Measurements from ENCODE around the gene ASIC1. TPM values are rescaled to one million over a fixed set of nuclear protein-coding genes. Genes with fewer than 3 reads are reported as not detected.
A peak's percentile ranks its signal among the peaks of the same experiment; 100 is the strongest.

The ASIC1 gene
- total and polyA plus RNA-seq, 12 donors = 0.17 to 1.6 (median 0.70) TPM

DNA sequence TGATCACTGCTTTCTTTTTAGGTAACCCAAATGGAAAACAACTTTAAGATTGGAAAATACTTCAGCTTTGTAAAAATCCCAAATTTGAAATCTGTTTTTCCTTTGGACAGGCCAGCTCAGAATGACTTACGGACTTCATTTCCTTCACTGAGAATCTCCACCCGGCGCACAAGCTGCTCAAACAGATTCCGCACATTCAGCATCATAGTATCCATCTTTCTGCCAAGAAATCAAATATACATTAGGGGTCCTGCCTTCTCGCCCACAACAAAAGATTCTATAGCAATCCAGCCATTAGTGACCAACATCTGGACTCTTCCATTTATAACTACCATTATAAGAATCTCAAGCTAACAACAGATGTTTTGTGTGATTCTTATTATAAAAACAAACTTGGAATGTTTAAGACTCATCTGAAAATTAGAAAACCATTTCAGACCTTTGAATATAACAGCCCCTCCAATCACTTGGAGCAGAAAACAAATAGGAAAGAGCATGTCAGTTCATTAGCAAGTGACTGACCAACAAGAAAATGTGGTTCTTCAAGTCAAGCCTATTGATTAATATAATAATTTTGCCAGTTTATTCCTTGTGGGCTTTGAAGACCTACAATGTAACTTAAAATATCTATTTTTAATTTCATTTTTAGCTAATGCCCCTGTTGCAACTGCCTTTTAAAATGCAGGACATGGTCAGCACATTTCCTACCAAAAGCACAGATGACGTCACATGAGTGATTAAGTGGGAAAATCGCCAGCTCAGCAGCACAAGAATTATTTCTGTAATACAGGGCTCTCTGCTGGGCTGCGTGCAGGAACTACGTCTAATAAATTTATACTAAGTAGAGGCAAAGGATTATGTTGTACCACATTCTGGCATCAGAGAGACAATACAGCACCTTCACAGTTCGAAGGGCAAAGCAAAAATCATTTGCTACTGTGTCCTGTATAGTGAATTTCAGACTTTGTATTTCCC, 40.6 kb upstream of the ASIC1 start:
- DNase-seq = peak in 1 of 2 donors; percentile 72
- H3K27ac ChIP-seq = peak overlapping the region in 5 of 10 donors; percentile 17 to 86 (median 32)
- H3K27me3 ChIP-seq = no peaks in the 10 kb centered on the region
- H3K4me1 ChIP-seq = peaks cover 0 to 32% (median 8%) of the 10 kb centered on the region in 9 donors
- 55 to 57% methylated on average over 10 of the region's 10 CpGs for WGBS, 2 donors
- no peaks in the 10 kb centered on the region for H3K9me3 ChIP-seq
- H3K36me3 ChIP-seq = peaks cover 0 to 27% (median 0%) of the 10 kb centered on the region in 9 donors
- ATAC-seq = peak in 7 of 8 donors; percentile 61 to 95 (median 84)
- intact Hi-C loops (cut with DNase I) = no loop called here
- TF ChIP-seq, protein P1, sequence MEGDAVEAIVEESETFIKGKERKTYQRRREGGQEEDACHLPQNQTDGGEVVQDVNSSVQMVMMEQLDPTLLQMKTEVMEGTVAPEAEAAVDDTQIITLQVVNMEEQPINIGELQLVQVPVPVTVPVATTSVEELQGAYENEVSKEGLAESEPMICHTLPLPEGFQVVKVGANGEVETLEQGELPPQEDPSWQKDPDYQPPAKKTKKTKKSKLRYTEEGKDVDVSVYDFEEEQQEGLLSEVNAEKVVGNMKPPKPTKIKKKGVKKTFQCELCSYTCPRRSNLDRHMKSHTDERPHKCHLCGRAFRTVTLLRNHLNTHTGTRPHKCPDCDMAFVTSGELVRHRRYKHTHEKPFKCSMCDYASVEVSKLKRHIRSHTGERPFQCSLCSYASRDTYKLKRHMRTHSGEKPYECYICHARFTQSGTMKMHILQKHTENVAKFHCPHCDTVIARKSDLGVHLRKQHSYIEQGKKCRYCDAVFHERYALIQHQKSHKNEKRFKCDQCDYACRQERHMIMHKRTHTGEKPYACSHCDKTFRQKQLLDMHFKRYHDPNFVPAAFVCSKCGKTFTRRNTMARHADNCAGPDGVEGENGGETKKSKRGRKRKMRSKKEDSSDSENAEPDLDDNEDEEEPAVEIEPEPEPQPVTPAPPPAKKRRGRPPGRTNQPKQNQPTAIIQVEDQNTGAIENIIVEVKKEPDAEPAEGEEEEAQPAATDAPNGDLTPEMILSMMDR (IDR thresholded peaks at IDR 0.05) = no peak
- peak overlapping the region in 1 of 10 donors; percentile 1 for H3K4me3 ChIP-seq

DNA sequence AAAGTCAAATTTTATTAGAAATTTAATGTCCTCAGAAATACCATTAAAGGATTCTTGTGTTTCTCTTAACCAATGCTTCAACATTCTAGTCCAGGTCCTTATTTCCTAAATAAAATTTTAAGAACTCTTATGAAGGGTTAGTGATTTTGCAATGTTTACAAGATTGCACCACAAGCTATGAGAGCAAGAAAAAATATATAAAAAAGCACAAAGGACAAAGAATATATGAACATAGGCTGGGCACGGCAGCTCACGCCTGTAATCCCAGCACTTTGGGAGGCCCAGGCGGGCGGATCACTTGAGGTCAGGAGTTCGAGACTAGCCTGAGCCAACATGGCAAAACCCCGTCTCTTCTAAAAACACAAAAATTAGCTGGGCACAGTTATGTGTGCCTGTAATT, 39.8 kb upstream of the ASIC1 start:
- WGBS, 2 donors = 89 to 91% methylated on average over 6 of the region's 6 CpGs
- Histone ChIP-seq H3K4me3 (no peak overlapping the region), H3K9me3 (no peaks in the 10 kb centered on the region), H3K4me1 (peaks cover 0 to 32% (median 8%) of the 10 kb centered on the region in 9 donors), H3K27me3 (no peaks in the 10 kb centered on the region), H3K27ac (peak overlapping the region in 5 of 10 donors; percentile 17 to 86 (median 32)), H3K36me3 (peaks cover 0 to 27% (median 0%) of the 10 kb centered on the region in 9 donors)
- DNase-seq (no peak), ATAC-seq (no peak)
- TF ChIP-seq, protein P1 (IDR thresholded peaks at IDR 0.05) = no peak
- intact Hi-C loops (cut with DNase I) = no loop called here

GRCh38 chr12:50018154-50018553, 39.2 kb upstream of the ASIC1 start:
- TF ChIP-seq, protein P1 (IDR thresholded peaks at IDR 0.05) = no peak
- Histone ChIP-seq H3K9me3 (no peaks in the 10 kb centered on the region), H3K36me3 (peaks cover 0 to 27% (median 0%) of the 10 kb centered on the region in 9 donors), H3K4me3 (no peak overlapping the region), H3K27ac (peak overlapping the region in 1 of 10 donors; percentile 86), H3K27me3 (no peaks in the 10 kb centered on the region), H3K4me1 (peaks cover 0 to 32% (median 8%) of the 10 kb centered on the region in 9 donors)
- WGBS, 2 donors = 63 to 65% methylated on average over 3 of the region's 3 CpGs
- intact Hi-C loops (cut with DNase I) = no loop called here
- DNase-seq (no peak), ATAC-seq (no peak)

DNA sequence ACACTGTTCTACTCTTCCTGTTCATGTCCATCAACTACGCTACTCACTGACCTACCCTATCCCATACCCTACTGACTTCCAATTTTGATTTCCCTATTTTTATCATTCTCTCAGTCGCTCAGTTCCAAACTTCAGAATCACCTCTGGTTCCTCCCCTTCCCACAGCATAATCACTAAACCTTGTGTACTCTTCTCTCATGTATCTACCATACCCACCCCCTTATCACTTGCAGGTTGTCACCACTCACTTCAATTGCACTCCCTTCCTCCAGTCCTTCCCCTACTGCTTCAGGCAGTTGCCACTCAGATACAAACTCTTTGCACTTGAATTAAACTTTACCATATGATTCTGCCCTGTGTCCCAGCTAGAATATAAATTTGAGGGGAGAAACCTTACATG, 38.4 kb upstream of the ASIC1 start:
- ATAC-seq (peak in 6 of 8 donors; percentile 43 to 87 (median 64)), DNase-seq (no peak)
- no peak overlapping the region for H3K4me3 ChIP-seq
- H3K9me3 ChIP-seq = no peaks in the 10 kb centered on the region
- H3K27ac ChIP-seq = peak overlapping the region in 1 of 10 donors; percentile 86
- no peaks in the 10 kb centered on the region for H3K27me3 ChIP-seq
- WGBS, 2 donors = 56 to 73% methylated on average over 2 of the region's 2 CpGs
- H3K4me1 ChIP-seq = peaks cover 0 to 38% (median 8%) of the 10 kb centered on the region in 9 donors
- H3K36me3 ChIP-seq = peaks cover 0 to 23% (median 0%) of the 10 kb centered on the region in 9 donors
- intact Hi-C loops (cut with DNase I) = no loop called here
- TF ChIP-seq, protein P1 (IDR thresholded peaks at IDR 0.05) = no peak

Data from heart right ventricle (tissue), 16 donors.